IPS DF 19.7 (cell line): ENCODE data around the gene TCHH.
"Not testable (repeated sequence)": the region's sequence is repeated elsewhere in the genome, so short reads cannot be mapped to it uniquely, and the experiment has no call there.

Experiments used
- DNase-seq: peaks from one replicate; pipeline ENCODE4 v3.0.0-alpha.2; 2013; ENCODE audit warnings: low read depth, low spot score

Gene TCHH

GRCh38 chr1:152115344-152115743, at the start of gene TCHH:
TCHH (minus strand) TSS chr1:152115444; CDS start chr1:152114080, 1,364 bp downstream.
- no peak for DNase-seq

GRCh38 chr1:152164517-152165136, 49.4 kb upstream of the TCHH start:
- DNase-seq, result no peak

- no peak for DNase-seq
Observed at GRCh38 chr1:152162792-152163463, 47.7 kb upstream of the TCHH start.

- no peak for DNase-seq
Observed at GRCh38 chr1:152160576-152160975, 45.3 kb upstream of the TCHH start.

- no peak for DNase-seq
Observed at GRCh38 chr1:152159144-152159543, 43.9 kb upstream of the TCHH start, which contains the start of gene RPTN. RPTN (minus strand) TSS chr1:152159228; CDS start chr1:152157889, 1,339 bp downstream.

- no peak for DNase-seq
Observed at GRCh38 chr1:152153996-152154395, 38.8 kb upstream of the TCHH start.

GRCh38 chr1:152151646-152152045, 36.4 kb upstream of the TCHH start:
- no peak for DNase-seq

- DNase-seq, result no peak
Observed at GRCh38 chr1:152148981-152149380, 33.7 kb upstream of the TCHH start.

GRCh38 chr1:152148051-152148450, 32.8 kb upstream of the TCHH start:
- DNase-seq, result no peak

GRCh38 chr1:152145769-152146168, 30.5 kb upstream of the TCHH start:
- DNase-seq, result no peak

- not testable (repeated sequence) for DNase-seq
Observed at GRCh38 chr1:152144674-152145183, 29.5 kb upstream of the TCHH start.

GRCh38 chr1:152143150-152143887, 28.1 kb upstream of the TCHH start:
- no peak for DNase-seq

GRCh38 chr1:152141971-152142584, 26.8 kb upstream of the TCHH start:
- no peak for DNase-seq

- DNase-seq, result no peak
Observed at GRCh38 chr1:152137215-152137614, 22.0 kb upstream of the TCHH start.

GRCh38 chr1:152130186-152130585, 14.9 kb upstream of the TCHH start:
- DNase-seq, result no peak

- no peak for DNase-seq
Observed at GRCh38 chr1:152127673-152128072, 12.4 kb upstream of the TCHH start.

GRCh38 chr1:152125834-152126443, 10.7 kb upstream of the TCHH start:
- no peak for DNase-seq

- DNase-seq, result no peak
Observed at GRCh38 chr1:152118915-152119314, 3.7 kb upstream of the TCHH start.

- DNase-seq, result no peak
Observed at GRCh38 chr1:152112885-152113432, 2.3 kb downstream of the TCHH start.

- DNase-seq, result no peak
Observed at GRCh38 chr1:152112101-152112884, 3.0 kb downstream of the TCHH start.
